NCI-H2171 (cell line): ENCODE results near the gene COPS9.

Experiments used
- DNase-seq: peaks from one replicate; lab custom pipeline; 2025; lab: John Stamatoyannopoulos, UW

The COPS9 gene

DNA sequence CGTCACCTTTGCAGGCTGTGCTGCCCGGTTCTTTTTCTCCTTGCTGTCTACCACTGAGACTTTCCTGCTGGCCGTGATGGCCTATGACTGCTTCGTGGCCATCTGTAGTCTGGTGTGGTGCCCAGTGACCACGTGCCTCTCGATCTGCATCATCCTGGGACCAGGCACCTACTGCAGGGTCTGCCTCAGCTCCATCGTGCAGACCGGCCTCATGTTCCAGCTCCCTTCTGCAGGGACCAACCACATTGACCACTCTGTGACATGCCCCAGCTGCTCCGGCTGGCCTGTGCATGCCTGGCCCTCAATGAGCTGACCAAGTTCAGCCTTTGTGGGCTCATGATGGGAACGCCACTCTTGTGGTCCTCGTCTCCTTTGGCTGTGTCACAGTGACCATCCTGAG lies 26.7 kb downstream of the COPS9 start:
- DNase-seq = no peak

DNA sequence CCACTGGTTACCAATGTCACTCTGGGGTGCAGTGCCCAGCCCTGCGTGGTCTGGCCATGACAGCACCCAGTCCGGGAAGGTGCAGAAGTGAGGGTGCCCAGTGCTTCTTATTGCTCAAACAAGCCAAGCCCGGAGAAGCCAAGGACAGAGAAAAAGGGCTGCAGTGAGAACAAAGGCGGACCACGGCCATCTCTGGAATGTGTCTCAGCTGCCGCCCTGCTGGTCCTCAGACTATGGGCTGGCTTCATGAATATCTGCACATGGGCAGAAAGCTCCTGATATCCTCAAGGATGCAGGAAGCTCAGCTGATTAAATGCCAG lies 28.7 kb downstream of the COPS9 start:
- no peak for DNase-seq

DNA sequence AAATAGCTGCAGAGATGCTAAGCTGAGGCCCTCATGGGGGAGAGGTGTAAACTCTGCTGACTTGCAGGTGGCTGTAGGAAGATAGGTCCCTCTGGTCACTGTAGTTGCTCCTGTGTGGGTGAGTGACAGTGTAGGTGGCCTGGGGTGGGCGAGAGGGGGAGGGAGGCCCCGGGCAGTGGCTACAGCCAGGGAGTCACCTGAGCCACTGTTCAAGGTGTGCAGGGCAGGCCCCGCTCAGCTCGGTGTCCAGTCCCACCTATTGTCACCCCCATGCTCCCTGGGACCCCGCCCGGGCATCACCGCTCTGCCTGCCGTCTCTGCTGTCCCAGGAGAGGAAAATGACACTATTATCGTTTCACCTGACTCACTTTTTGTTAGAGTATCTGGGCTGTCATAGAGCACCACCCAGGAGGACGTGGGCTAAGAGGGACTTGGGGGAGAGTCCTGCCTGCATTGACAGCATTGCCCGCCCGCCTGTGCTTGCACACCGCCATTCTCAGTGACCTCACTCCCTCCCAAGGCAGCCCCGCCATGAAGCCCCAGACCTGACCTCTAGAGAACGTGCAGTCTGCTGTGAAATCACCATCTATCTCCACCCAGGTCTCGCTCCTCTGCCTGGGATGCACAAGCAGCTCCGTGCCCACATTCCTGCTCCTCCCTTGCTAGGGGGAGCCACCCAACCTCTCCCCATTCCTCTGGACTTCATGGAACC lies 29.2 kb downstream of the COPS9 start:
- no peak for DNase-seq

DNA sequence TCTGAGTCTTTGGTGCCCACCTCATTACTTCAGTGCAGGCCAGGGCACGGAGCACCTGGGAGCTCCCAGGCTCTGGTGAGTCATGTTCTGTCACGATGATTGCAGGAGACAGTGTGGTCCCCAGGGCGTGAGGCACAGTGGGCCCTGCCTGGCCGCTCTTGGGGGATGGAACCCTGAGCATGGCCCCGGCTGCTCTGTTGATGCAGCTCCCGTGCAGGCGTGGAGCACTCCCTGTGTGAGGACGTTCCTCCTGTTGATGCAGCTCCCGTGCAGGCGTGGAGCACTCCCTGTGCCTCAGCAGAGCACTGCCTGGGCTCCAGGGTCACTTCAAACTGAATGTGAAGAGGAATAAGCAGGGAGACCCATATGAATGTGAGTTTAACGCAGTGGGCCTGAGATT lies 30.1 kb downstream of the COPS9 start:
- DNase-seq = no peak

DNA sequence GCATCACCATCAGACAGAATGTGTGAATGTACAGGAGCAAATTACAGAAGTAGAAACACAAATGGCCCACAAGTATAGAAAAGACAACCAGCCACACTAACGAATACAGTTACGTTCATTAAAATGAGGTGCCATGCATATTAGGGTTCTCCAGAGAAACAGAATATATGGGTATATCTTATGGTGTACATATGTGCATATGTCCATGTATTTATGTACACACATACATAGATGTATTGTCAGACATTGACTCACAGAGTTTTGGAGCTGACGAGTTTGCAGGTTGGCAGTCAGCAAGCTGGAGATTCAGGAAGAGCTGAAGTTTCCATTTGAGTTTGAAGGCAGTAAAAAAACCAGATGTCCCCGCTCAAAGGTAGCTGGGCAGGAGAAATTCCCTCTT lies 33.0 kb downstream of the COPS9 start:
- DNase-seq = no peak

DNA sequence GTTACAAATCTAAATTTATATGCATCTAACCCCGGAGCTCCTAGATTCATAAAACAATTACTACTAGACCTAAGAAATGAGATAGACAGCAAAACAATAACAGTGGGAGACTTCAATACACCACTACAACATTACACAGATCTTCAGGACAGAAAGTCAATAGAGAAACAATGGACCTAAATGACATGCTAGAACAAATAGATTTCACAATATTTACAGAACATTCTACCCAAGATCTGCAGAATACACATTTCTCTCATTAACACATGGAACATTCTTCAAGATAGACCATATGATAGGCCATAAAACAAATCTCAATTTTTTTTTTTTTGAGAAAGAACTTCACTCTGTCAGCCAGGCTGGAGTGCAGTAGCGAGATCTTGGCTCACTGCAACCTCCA lies 37.8 kb downstream of the COPS9 start:
- DNase-seq = no peak

DNA sequence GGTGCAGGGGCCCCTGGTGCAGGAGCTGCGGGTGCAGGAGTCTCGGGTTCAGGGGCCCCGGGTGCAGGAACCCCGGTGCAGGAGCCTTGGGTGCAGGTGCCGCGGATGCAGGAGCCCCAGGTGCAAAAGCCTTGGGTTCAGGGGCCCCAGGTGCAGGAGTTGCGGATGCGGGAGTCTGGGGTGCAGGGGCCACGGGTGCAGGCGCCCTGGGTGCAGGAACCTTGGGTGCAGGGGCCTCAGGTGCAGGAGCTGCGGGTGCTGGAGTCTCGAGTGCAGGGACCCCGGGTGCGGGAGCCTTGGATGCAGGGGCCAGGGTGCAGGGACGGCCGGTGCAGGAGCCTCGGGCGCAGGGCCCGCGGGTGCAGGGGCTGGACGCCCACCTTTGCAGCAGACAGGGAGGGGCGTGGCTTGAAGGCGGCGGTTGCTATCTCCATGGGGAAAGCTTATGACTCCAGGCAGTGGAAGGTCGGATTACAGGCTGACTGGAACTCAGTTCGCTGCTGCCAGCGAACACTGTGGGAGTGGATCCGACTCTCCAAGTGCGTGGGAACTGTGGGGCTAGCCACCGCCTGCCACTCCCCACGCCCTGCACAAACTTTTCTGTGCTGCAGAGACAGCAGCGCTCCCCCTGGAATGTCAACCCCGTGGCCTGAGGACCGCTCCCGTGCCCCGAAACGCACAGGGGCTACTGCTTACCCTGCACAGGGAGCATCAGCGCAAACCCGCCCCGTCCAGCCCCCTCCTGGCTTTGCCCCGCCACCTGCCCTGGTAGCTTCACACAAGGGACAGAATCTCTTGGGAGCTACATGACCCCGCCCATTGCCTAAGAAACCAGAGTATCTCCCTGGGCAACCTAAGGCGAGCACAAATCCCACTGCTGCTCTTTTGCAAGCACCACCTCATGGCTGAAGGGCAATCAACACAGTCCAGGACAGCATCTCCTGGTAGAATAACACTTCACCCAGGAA lies 40.3 kb downstream of the COPS9 start:
- no peak for DNase-seq

DNA sequence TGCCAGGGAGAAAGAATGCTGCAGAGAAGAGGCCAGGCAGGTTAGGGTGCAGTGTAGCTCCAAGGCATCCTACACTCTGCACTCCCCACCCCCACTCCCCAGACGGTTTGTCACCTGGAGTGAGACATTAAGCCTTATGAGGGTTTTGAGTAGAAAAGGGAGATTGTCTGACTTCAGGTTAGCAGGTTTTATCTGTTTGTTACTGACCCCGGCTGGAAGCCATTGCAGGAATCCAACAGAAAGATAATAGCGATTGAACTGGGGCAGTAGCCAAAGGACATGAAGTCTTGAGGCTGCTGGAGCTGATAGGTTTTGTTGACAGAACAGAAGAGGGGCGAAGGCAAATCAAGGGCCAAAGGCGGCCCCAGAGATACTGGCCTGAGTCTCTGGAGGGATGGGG lies 46.8 kb downstream of the COPS9 start:
- DNase-seq = no peak

DNA sequence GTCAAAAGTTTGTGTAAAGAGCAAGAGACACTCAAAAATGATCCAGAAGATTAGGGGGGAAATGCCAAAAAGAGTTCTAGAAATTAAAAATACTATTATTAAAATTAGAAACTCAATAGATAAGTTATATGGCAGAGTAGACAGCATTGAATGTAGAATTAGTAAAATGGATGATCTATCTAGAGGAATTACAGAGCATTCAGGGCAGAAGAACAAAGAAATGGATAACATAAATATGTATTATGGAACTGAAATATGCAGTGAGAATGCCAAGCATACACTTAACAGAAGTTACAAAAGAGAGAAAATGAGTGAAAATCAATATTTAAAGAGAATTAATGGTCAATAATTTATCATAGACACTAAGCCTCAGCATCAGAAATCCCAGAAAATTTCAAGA lies 49.5 kb downstream of the COPS9 start:
- DNase-seq = no peak
